Kidney epithelial cell (primary cell): Measurements from ENCODE around the gene CORO2B. TPM values are rescaled to one million over a fixed set of nuclear protein-coding genes. Genes with fewer than 3 reads are reported as not detected.
A peak's percentile ranks its signal among the peaks of the same experiment; 100 is the strongest.

Experiments used
- DNase-seq: peaks from one replicate; pipeline ENCODE4 v3.0.0-alpha.2; 2010; ENCODE audit warnings: low read depth
- H3K27me3 ChIP-seq: 2 replicates; pipeline ENCODE4 v1.6.0; 2011; ENCODE audit warnings: low read length; ENCODE audit not compliant: control insufficient read depth, insufficient read depth
- H3K36me3 ChIP-seq: 2 replicates; pipeline ENCODE4 v1.5.1; 2011; ENCODE audit warnings: low read length; ENCODE audit not compliant: control insufficient read depth, insufficient read depth
- H3K4me3 ChIP-seq: 2 replicates; pipeline ENCODE4 v1.5.1; 2011; ENCODE audit warnings: low read depth, mild to moderate bottlenecking, control low read depth, low read length
- CTCF ChIP-seq: IDR thresholded peaks from 2 replicates; pipeline ENCODE4 v1.5.1; 2011; ENCODE audit warnings: mild to moderate bottlenecking, moderate library complexity, low read length, control low read depth, inconsistent platforms; ENCODE audit not compliant: insufficient read depth, poor library complexity, severe bottlenecking
- total RNA-seq: library from RNA; depleted of rRNA; stranded (reverse); fragments of >200 nt; gene quantifications from 2 replicates; pipeline ENCODE4 v1.2.3, GENCODE V29; 2015

Gene CORO2B
- total RNA-seq, 1 donor from 2014 or later = 19.8 TPM

- DNase-seq = no peak
These were observed 21.1 kb upstream of the CORO2B start for GRCh38 chr15:68557469-68558317.

GRCh38 chr15:68558318-68559305 is 20.2 kb upstream of the CORO2B start:
- H3K4me3 ChIP-seq = peak overlapping the region; percentile 33
- H3K27me3 ChIP-seq = peaks cover 2% of the 10 kb centered on the region
- H3K36me3 ChIP-seq = no peaks in the 10 kb centered on the region
- no peak for TF ChIP-seq CTCF
- peak; percentile 67 for DNase-seq

More at GRCh38 chr15:68557469-68558317, 21.1 kb upstream of the CORO2B start:
- no peak for TF ChIP-seq CTCF
- Histone ChIP-seq H3K27me3 (peaks cover 2% of the 10 kb centered on the region), H3K36me3 (no peaks in the 10 kb centered on the region), H3K4me3 (no peak overlapping the region)

- no peak for DNase-seq
These were observed 19.2 kb upstream of the CORO2B start for GRCh38 chr15:68559345-68560310.

GRCh38 chr15:68560501-68561113 is 18.2 kb upstream of the CORO2B start:
- TF ChIP-seq CTCF = no peak
- no peaks in the 10 kb centered on the region for H3K36me3 ChIP-seq
- H3K4me3 ChIP-seq = no peak overlapping the region
- no peaks in the 10 kb centered on the region for H3K27me3 ChIP-seq
- DNase-seq = no peak

More at GRCh38 chr15:68559345-68560310, 19.2 kb upstream of the CORO2B start:
- Histone ChIP-seq H3K4me3 (peak overlapping the region; percentile 33), H3K36me3 (no peaks in the 10 kb centered on the region), H3K27me3 (peaks cover 2% of the 10 kb centered on the region)
- TF ChIP-seq CTCF = peak; percentile 81
